Motor neuron (in vitro differentiated cells): Measurements from ENCODE around the gene NRSN2. TPM values are rescaled to one million over a fixed set of nuclear protein-coding genes. Genes with fewer than 3 reads are reported as not detected.

Source experiments
- ATAC-seq, 8 experiments: fragments of 200-7000 bp; cut with Tn5 transposase; replicated peaks in 6 of 8; 2 replicates each; pipeline ENCODE4 v1.8.0; 2021; ENCODE audit warnings: mild to moderate bottlenecking in 8 of 8, moderate library complexity in 8 of 8
- H3K27ac ChIP-seq, 2 donors: fragments of 250-450 bp; sonication (Bioruptor Pico); 2 replicates each; pipeline ENCODE4 v1.9.0; 2021; ENCODE audit warnings: antibody characterized with exemption in 2 of 2, mild to moderate bottlenecking in 2 of 2, moderate library complexity in 1 of 2
- H3K4me1 ChIP-seq, 2 donors: fragments of 250-450 bp; sonication (Bioruptor Pico); replicated peaks in 1 of 2; 2 replicates each; pipeline ENCODE4 v1.6.1; 2021; ENCODE audit warnings: antibody characterized with exemption in 2 of 2, mild to moderate bottlenecking in 2 of 2, moderate library complexity in 1 of 2
- H3K4me3 ChIP-seq, 5 donors: fragments of 250-450 bp; sonication (Bioruptor Pico); 2 replicates each; pipeline ENCODE4 v1.9.0; 2021; ENCODE audit warnings: antibody characterized with exemption in 5 of 5, mild to moderate bottlenecking in 5 of 5, moderate library complexity in 4 of 5
- WGBS, 10 experiments: fragments of 450-650 bp; shearing (Covaris generic); methylation state at CpG; one replicate each; pipeline ENCODE4 v1.0.0; 2022; 5-methylcytosine and 5-hydroxymethylcytosine counted together
- in situ Hi-C, 9 experiments: fragments of 400-800 bp; cut with MboI; loops; one replicate each; pipeline ENCODE4 v1.15.0; 2021; ENCODE audit warnings: low sequenced_read_pairs in 9 of 9, low pct_unique_long_range_greater_than_20kb in 2 of 9; ENCODE audit not compliant: unreplicated experiment in 9 of 9
- total RNA-seq, 8 experiments: library from RNA; unstranded; fragments of 300-600 nt; gene quantifications; 2 replicates each; pipeline versions ENCODE4 v1.2.3 to v1.2.4, GENCODE V29; 2022

The NRSN2 gene
- total RNA-seq, 8 experiments from 2014 or later = 24.6 to 50.3 (median 31.4) TPM

- in situ Hi-C loops = no loop called here
- ATAC-seq = peak in 5 of 8 experiments; percentile 82 to 93 (median 91)
- Histone ChIP-seq H3K27ac (peak overlapping the region; percentile 96 to 97), H3K4me1 (peaks cover 25 to 30% of the 10 kb centered on the region in 2 donors), H3K4me3 (peak overlapping the region in 1 of 5 donors; percentile 7)
- 44 to 84% (median 65%) methylated on average over 1 to 7 of the region's 9 CpGs for WGBS, 10 experiments
Observed at GRCh38 chr20:401682-402495, 55.0 kb downstream of the NRSN2 start.

DNA sequence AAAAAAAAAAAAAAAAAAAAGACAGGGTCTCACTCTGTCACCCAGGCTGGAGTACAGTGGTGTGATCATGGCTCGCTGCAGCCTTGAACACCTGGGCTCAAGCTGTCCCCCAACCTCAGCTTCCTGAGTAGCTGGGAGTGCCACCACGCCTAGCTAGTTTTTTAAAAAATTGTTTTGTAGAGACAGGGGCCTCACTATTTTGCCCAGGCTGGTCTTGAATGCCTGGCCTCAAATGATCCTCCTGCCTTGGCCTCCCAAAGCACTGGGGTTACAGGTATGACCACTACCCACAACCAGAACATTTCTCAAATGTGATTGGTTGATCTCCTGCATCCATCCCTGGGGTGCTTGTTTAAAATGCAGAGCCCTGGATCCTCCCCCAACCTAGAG is 55.6 kb downstream of the NRSN2 start:
- peak in 4 of 8 experiments; percentile 2 to 13 (median 3) for ATAC-seq
- H3K27ac ChIP-seq = peak overlapping the region; percentile 96 to 97
- H3K4me1 ChIP-seq = peaks cover 25 to 33% of the 10 kb centered on the region in 2 donors
- 100% methylated on average over 1 of the region's 2 CpGs; no CpG with 5 or more reads in 7 of the 10 experiments for WGBS, 10 experiments
- in situ Hi-C loops = no loop called here
- no peak overlapping the region for H3K4me3 ChIP-seq

GRCh38 chr20:402898-403581 is 56.1 kb downstream of the NRSN2 start:
- no peak for ATAC-seq
- in situ Hi-C loops = no loop called here
- peaks cover 25 to 33% of the 10 kb centered on the region in 2 donors for H3K4me1 ChIP-seq
- no peak overlapping the region for H3K4me3 ChIP-seq
- H3K27ac ChIP-seq = peak overlapping the region; percentile 96 to 97
- 70 to 100% (median 96%) methylated on average over 1 to 6 of the region's 6 CpGs; no CpG with 5 or more reads in 3 of the 10 experiments for WGBS, 10 experiments

DNA sequence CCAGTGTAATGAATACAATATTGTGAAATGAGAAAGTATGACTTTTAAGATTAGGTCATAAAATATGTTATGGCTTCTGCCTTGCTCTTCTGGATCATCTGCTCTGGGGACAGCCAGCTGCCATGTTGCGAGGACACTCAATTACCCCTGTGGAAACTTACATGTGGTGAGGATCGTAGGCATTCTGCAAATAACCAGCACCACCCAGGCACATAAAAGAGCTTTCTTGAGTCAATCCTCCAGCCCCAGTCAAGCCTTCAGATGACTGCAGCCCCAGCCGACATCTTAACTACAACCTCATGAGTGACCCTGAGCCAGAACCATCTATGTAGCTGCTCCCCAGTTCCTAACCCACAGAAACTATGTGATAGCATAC is 56.7 kb downstream of the NRSN2 start:
- ATAC-seq = no peak

DNA sequence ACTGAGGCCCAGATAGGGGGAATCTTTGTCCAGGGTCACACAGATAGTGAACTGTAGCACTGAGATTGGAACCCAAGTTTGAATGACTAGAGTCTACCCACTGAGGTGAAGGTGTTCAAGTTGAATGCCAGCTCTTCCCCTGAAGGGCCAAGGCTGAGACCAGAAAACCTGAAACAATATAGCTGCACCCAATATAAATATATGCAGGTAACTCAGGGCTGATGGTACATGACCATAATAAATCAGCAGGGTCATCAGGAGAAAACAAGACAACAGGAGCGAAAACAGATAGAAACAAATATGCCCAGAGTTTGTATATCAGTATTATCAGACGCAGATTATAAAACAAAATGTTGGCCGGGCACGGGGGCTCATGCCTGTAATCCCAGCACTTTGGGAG is 57.2 kb downstream of the NRSN2 start:
- H3K27ac ChIP-seq = no peak overlapping the region
- H3K4me1 ChIP-seq = peaks cover 26 to 34% of the 10 kb centered on the region in 2 donors
- WGBS, 10 experiments = 79 to 100% (median 95%) methylated on average over 1 to 4 of the region's 4 CpGs; no CpG with 5 or more reads in 2 of the 10 experiments
- H3K4me3 ChIP-seq = no peak overlapping the region
- in situ Hi-C loops = no loop called here
- ATAC-seq = no peak

More for the DNA sequence above, 56.7 kb downstream of the NRSN2 start:
- in situ Hi-C loops = no loop called here
- 60 to 100% (median 92%) methylated on average over 1 to 2 of the region's 3 CpGs; no CpG with 5 or more reads in 5 of the 10 experiments for WGBS, 10 experiments
- Histone ChIP-seq H3K27ac (no peak overlapping the region), H3K4me1 (peaks cover 25 to 33% of the 10 kb centered on the region in 2 donors), H3K4me3 (no peak overlapping the region)

Other genes with a start within 250 kb of the NRSN2 start
- gene DEFB126, start 204.5 kb upstream of the NRSN2 start, total RNA-seq = not detected
- gene DEFB127, start 189.7 kb upstream of the NRSN2 start, total RNA-seq = not detected
- gene DEFB128, start 157.4 kb upstream of the NRSN2 start, total RNA-seq = not detected
- gene DEFB129, start 119.9 kb upstream of the NRSN2 start, total RNA-seq = not detected
- gene DEFB132, start 89.4 kb upstream of the NRSN2 start, total RNA-seq = under 1 TPM in 2 of 8 experiments, not detected in 6; 0.15 to 0.52 TPM
- 10 to 100 TPM in 2 of 8 experiments, 1 to 10 TPM in 6; 2.4 to 11.7 (median 8.0) TPM for gene C20orf96, start 56.4 kb upstream of the NRSN2 start, total RNA-seq
- gene ZCCHC3, start 49.5 kb upstream of the NRSN2 start, total RNA-seq = 10 to 100 TPM; 14.3 to 31.7 (median 20.6) TPM
- gene SOX12, start 21.6 kb upstream of the NRSN2 start, total RNA-seq = 10 to 100 TPM in 7 of 8 experiments, 1 to 10 TPM in 1; 5.0 to 26.6 (median 19.0) TPM
- gene TRIB3, start 33.6 kb downstream of the NRSN2 start, total RNA-seq = 10 to 100 TPM; 10.2 to 78.5 (median 33.6) TPM
- 100 to 1,000 TPM in 1 of 8 experiments, 10 to 100 TPM in 7; 24.7 to 101 (median 45.5) TPM for gene RBCK1, start 61.2 kb downstream of the NRSN2 start, total RNA-seq
- 10 to 100 TPM; 13.1 to 31.4 (median 20.3) TPM for gene TBC1D20, start 115.4 kb downstream of the NRSN2 start, total RNA-seq
- 100 to 1,000 TPM; 107 to 180 (median 148) TPM for gene CSNK2A1, start 196.7 kb downstream of the NRSN2 start, total RNA-seq